B cell (primary cell): ENCODE results near the gene KRTAP4-6. TPM values are rescaled to one million over a fixed set of nuclear protein-coding genes. Genes with fewer than 3 reads are reported as not detected.

Experiments used
- ATAC-seq: fragments of 200-7000 bp; cut with Tn5 transposase; one replicate; pipeline ENCODE4 v1.10.0; 2021; ENCODE audit warnings: low read depth, mild to moderate bottlenecking, moderate number of reproducible peaks, moderate library complexity
- CTCF ChIA-PET: fragments of 350-600 bp; sonication (Branson Sonifier 250); formaldehyde crosslinking; loops from one replicate; lab custom pipeline; 2021; ENCODE audit warnings: antibody characterized with exemption, inconsistent platforms; lab: Charles Lee
- POLR2A ChIA-PET: fragments of 350-600 bp; sonication (Branson Sonifier 250); formaldehyde crosslinking; loops from one replicate; lab custom pipeline; 2021; ENCODE audit warnings: antibody characterized with exemption; lab: Charles Lee
- DNase-seq: peaks from one replicate; pipeline ENCODE4 v3.0.0; 2013
- H2AFZ ChIP-seq: 2 replicates; pipeline ENCODE4 v1.6.1; 2012; ENCODE audit warnings: mild to moderate bottlenecking, low read depth, low read length; ENCODE audit not compliant: insufficient read depth, poor library complexity, severe bottlenecking
- H3K27ac ChIP-seq, 2 donors: 1 replicate in 1 of 2; 2 replicates in 1 of 2; pipeline ENCODE4 v1.5.1; 2012 to 2013; ENCODE audit warnings: low read length in 2 of 2, mild to moderate bottlenecking in 2 of 2, moderate library complexity in 1 of 2
- H3K27me3 ChIP-seq, 4 experiments: fragments of 200-600 bp in 1 of 4; sonication (generic) in 1 of 4; replicated peaks in 1 of 4; 1 replicate in 2 of 4; 2 replicates in 2 of 4; pipeline versions ENCODE4 v1.6.1 to v1.7.0; 2013 to 2016; ENCODE audit warnings: low read length in 3 of 4, mild to moderate bottlenecking in 2 of 4, mixed read lengths in 1 of 4, moderate library complexity in 1 of 4; ENCODE audit not compliant: insufficient read depth in 4 of 4, control insufficient read depth in 3 of 4; ENCODE audit errors: control extremely low read depth in 1 of 4
- H3K36me3 ChIP-seq, 2 experiments: replicated peaks in 1 of 2; 1 replicate in 1 of 2; 2 replicates in 1 of 2; pipeline versions ENCODE4 v1.6.1 to v1.7.1; 2013; ENCODE audit warnings: low read length in 1 of 2; ENCODE audit not compliant: insufficient read depth in 2 of 2, control insufficient read depth in 1 of 2; ENCODE audit errors: control extremely low read depth in 1 of 2, extremely low read depth in 1 of 2
- H3K4me1 ChIP-seq, 2 donors: fragments of 200-600 bp in 1 of 2; sonication (generic) in 1 of 2; 1 replicate in 1 of 2; 2 replicates in 1 of 2; pipeline versions ENCODE4 v1.5.1 to v1.6.1; 2013 to 2017; ENCODE audit warnings: low read length in 2 of 2; ENCODE audit not compliant: control insufficient read depth in 2 of 2, insufficient read depth in 2 of 2
- H3K4me2 ChIP-seq: replicated peaks from 2 replicates; pipeline ENCODE3; 2012; ENCODE audit warnings: mild to moderate bottlenecking, low read depth, low read length; ENCODE audit not compliant: poor library complexity, severe bottlenecking
- H3K4me3 ChIP-seq, 5 experiments: fragments of 200-600 bp in 1 of 5; sonication (generic) in 1 of 5; 1 replicate in 3 of 5; 2 replicates in 2 of 5; pipeline versions ENCODE4 v1.5.1 to v1.7.0; 2011 to 2016; ENCODE audit warnings: low read length in 4 of 5, mild to moderate bottlenecking in 4 of 5, low read depth in 2 of 5, control low read depth in 1 of 5, moderate library complexity in 1 of 5; ENCODE audit not compliant: insufficient read depth in 1 of 5; ENCODE audit errors: control extremely low read depth in 1 of 5, extremely low read depth in 1 of 5
- H3K79me2 ChIP-seq: fragments of 200-600 bp; sonication (generic); one replicate; pipeline ENCODE4 v1.6.0; 2016; ENCODE audit warnings: low read length; ENCODE audit not compliant: control insufficient read depth, insufficient read depth
- H3K9ac ChIP-seq: fragments of 200-600 bp; sonication (generic); 2 replicates; pipeline ENCODE4 v1.6.1; 2017; ENCODE audit warnings: mild to moderate bottlenecking, low read length, moderate library complexity
- H3K9me3 ChIP-seq, 3 donors: one replicate each; pipeline versions ENCODE4 v1.6.1 to v1.7.1; 2013; ENCODE audit warnings: low read length in 2 of 3; ENCODE audit not compliant: control insufficient read depth in 2 of 3, insufficient read depth in 1 of 3; ENCODE audit errors: control extremely low read depth in 1 of 3
- H4K20me1 ChIP-seq: 2 replicates; pipeline ENCODE4 v1.6.0; 2012; ENCODE audit warnings: mild to moderate bottlenecking, low read length; ENCODE audit not compliant: insufficient read depth, control insufficient read depth, poor library complexity, severe bottlenecking
- H3K27ac Mint-ChIP-seq: one replicate; pipeline ENCODE4 v1.8.0; 2021; ENCODE audit warnings: mixed read lengths
- H3K27me3 Mint-ChIP-seq: one replicate; pipeline ENCODE4 v1.8.0; 2021; ENCODE audit warnings: mixed read lengths
- H3K4me1 Mint-ChIP-seq: one replicate; pipeline ENCODE4 v1.8.0; 2021; ENCODE audit warnings: mixed read lengths
- H3K4me3 Mint-ChIP-seq: one replicate; pipeline ENCODE4 v1.8.0; 2021; ENCODE audit warnings: mixed read lengths
- H3K9me3 Mint-ChIP-seq: one replicate; pipeline ENCODE4 v1.8.0; 2022; ENCODE audit warnings: mixed read lengths; ENCODE audit not compliant: insufficient read depth
- EZH2 ChIP-seq: IDR thresholded peaks from 2 replicates; pipeline ENCODE4 v1.6.1; 2012; ENCODE audit warnings: borderline replicate concordance, low read depth, mild to moderate bottlenecking, moderate library complexity, low read length; ENCODE audit not compliant: insufficient read depth, poor library complexity, severe bottlenecking
- WGBS: methylation state at CpG from one replicate; pipeline ENCODE4 v1.1.5; 2013; ENCODE audit warnings: missing lambda C conversion rate; ENCODE audit not compliant: insufficient coverage; 5-methylcytosine and 5-hydroxymethylcytosine counted together
- intact Hi-C: fragments of 100-400 bp; cut with micrococcal nuclease; formaldehyde crosslinking; loops from one replicate; pipeline ENCODE4 v1.10.0; 2022
- polyA plus RNA-seq: library from polyadenylated mRNA; depleted of rRNA; stranded (reverse); fragments of >200 nt; gene quantifications from 2 replicates; pipeline ENCODE4 v1.2.3, GENCODE V29; 2012
- total RNA-seq, 2 donors: library from RNA; stranded (reverse); fragments of 120-200 nt in 1 of 2; gene quantifications; 1 replicate in 1 of 2; 2 replicates in 1 of 2; pipeline versions ENCODE4 v1.2.3 to v1.2.4, GENCODE V29; 2013 to 2022
- TF ChIP-seq, protein P1 (sequence below): fragments of 200-600 bp; IDR thresholded peaks from one replicate; pipeline ENCODE4 v1.8.0; 2022; ENCODE audit warnings: antibody characterized with exemption, mild to moderate bottlenecking

KRTAP4-6 gene
- total and polyA plus RNA-seq, 2 donors (not counting 1 experiment from before 2014, with no cell fraction given) = not detected

- Mint-ChIP-seq H3K27ac (peak overlapping the region; percentile 69), H3K4me3 (peak overlapping the region; percentile 3), H3K27me3 (peaks cover 3% of the 10 kb centered on the region), H3K4me1 (peaks cover 34% of the 10 kb centered on the region), H3K9me3 (no peaks in the 10 kb centered on the region)
- DNase-seq = peak; percentile 86
- POLR2A ChIA-PET = no interaction called here
- peak overlapping the region; percentile 67 to 76 for H3K27ac ChIP-seq
- peaks cover 3% of the 10 kb centered on the region for H3K79me2 ChIP-seq
- TF ChIP-seq, protein P1, sequence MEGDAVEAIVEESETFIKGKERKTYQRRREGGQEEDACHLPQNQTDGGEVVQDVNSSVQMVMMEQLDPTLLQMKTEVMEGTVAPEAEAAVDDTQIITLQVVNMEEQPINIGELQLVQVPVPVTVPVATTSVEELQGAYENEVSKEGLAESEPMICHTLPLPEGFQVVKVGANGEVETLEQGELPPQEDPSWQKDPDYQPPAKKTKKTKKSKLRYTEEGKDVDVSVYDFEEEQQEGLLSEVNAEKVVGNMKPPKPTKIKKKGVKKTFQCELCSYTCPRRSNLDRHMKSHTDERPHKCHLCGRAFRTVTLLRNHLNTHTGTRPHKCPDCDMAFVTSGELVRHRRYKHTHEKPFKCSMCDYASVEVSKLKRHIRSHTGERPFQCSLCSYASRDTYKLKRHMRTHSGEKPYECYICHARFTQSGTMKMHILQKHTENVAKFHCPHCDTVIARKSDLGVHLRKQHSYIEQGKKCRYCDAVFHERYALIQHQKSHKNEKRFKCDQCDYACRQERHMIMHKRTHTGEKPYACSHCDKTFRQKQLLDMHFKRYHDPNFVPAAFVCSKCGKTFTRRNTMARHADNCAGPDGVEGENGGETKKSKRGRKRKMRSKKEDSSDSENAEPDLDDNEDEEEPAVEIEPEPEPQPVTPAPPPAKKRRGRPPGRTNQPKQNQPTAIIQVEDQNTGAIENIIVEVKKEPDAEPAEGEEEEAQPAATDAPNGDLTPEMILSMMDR = no peak
- no peak for TF ChIP-seq EZH2
- intact Hi-C loops = loop anchor here (5.0 kb wide), 1 partner anchor 61 kb away; the partner anchor contains the start of gene KRTAP4-2
- no peak overlapping the region for H3K4me3 ChIP-seq
- no peaks in the 10 kb centered on the region for H3K27me3 ChIP-seq
- no peaks in the 10 kb centered on the region for H4K20me1 ChIP-seq
- peaks cover 47 to 55% of the 10 kb centered on the region in 2 donors for H3K4me1 ChIP-seq
- no peak overlapping the region for H3K9ac ChIP-seq
- H3K4me2 ChIP-seq = peak overlapping the region; percentile 13
- no CpG with 5 or more reads among the region's 5 CpGs for WGBS
- CTCF ChIA-PET = interaction anchor here (0.9 to 1.6 kb wide), 2 partner anchors 9 to 192 kb away, joined by 3 to 5 read pairs; no protein-coding TSS in a partner anchor
- H3K36me3 ChIP-seq = peaks cover 0 to 2% of the 10 kb centered on the region in 2 experiments
- H2AFZ ChIP-seq = no peak overlapping the region
- peak; percentile 71 for ATAC-seq
- peaks cover 0 to 8% (median 8%) of the 10 kb centered on the region in 3 donors for H3K9me3 ChIP-seq
Observed at GRCh38 chr17:41116297-41116696, 24.0 kb downstream of the KRTAP4-6 start.

- TF ChIP-seq EZH2 = no peak
- TF ChIP-seq, protein P1 = no peak
- H3K27ac Mint-ChIP-seq = no peak overlapping the region
- DNase-seq (no peak), ATAC-seq (no peak)
- CTCF ChIA-PET = interaction anchor here (0.6 kb wide), 1 partner anchor 15 kb away, joined by 5 read pairs; no protein-coding TSS in a partner anchor
- Histone ChIP-seq H3K27ac (no peak overlapping the region), H3K9me3 (peaks cover 0 to 8% (median 8%) of the 10 kb centered on the region in 3 donors), H3K36me3 (peaks cover 0 to 2% of the 10 kb centered on the region in 2 experiments), H3K79me2 (peaks cover 7% of the 10 kb centered on the region), H3K4me3 (peak overlapping the region in 1 of 5 experiments; percentile 33), H2AFZ (no peak overlapping the region), H3K9ac (no peak overlapping the region), H4K20me1 (no peaks in the 10 kb centered on the region), H3K4me1 (peaks cover 21 to 28% of the 10 kb centered on the region in 2 donors), H3K27me3 (no peaks in the 10 kb centered on the region), H3K4me2 (peak overlapping the region; percentile 22)
- H3K4me1 Mint-ChIP-seq = peaks cover 24% of the 10 kb centered on the region
- POLR2A ChIA-PET = no interaction called here
- no peaks in the 10 kb centered on the region for H3K9me3 Mint-ChIP-seq
- peaks cover 9% of the 10 kb centered on the region for H3K27me3 Mint-ChIP-seq
- intact Hi-C loops = no loop called here
- no peak overlapping the region for H3K4me3 Mint-ChIP-seq
- WGBS = no CpG with 5 or more reads among the region's 2 CpGs
Observed at GRCh38 chr17:41111151-41111885, 29.0 kb downstream of the KRTAP4-6 start.
